GM23338 (cell line): ENCODE measurements around the gene SAMD13.

ENCODE experiments used
- EZH2 ChIP-seq: fragments of 200-600 bp; sonication (generic); IDR thresholded peaks from one replicate; pipeline ENCODE4 v1.8.0; 2017; ENCODE audit warnings: antibody characterized with exemption, mild to moderate bottlenecking, low read depth; ENCODE audit not compliant: unreplicated experiment
- JUNB ChIP-seq: IDR thresholded peaks from one replicate; pipeline ENCODE4 v1.6.1; 2016; ENCODE audit warnings: antibody characterized with exemption; ENCODE audit not compliant: unreplicated experiment
- NANOG ChIP-seq: IDR thresholded peaks from 2 replicates; pipeline ENCODE4 v1.6.1; 2016; ENCODE audit warnings: antibody characterized with exemption, borderline replicate concordance
- POLR2AphosphoS5 ChIP-seq: IDR thresholded peaks from 2 replicates; pipeline ENCODE4 v1.6.1; 2016; ENCODE audit warnings: antibody characterized with exemption, low read depth
- ZNF114 ChIP-seq: fragments of 250-450 bp; sonication (Bioruptor Pico); IDR thresholded peaks from 2 replicates; pipeline ENCODE4 v1.5.0; 2020; ENCODE audit warnings: mild to moderate bottlenecking, moderate library complexity
- TF ChIP-seq, protein P1 (sequence below), 2 experiments: fragments of 200-600 bp in 1 of 2; sonication (generic) in 1 of 2; conservative IDR thresholded peaks; 2 replicates each; pipeline versions ENCODE4 v1.5.1 to v1.6.1; 2016 to 2017; ENCODE audit warnings: antibody characterized with exemption in 2 of 2, low read depth in 2 of 2, mild to moderate bottlenecking in 2 of 2, moderate library complexity in 1 of 2
- TF ChIP-seq, protein P2 (sequence below): IDR thresholded peaks from one replicate; pipeline ENCODE4 v1.6.1; 2018; ENCODE audit warnings: antibody characterized with exemption; ENCODE audit not compliant: unreplicated experiment

DNA sequence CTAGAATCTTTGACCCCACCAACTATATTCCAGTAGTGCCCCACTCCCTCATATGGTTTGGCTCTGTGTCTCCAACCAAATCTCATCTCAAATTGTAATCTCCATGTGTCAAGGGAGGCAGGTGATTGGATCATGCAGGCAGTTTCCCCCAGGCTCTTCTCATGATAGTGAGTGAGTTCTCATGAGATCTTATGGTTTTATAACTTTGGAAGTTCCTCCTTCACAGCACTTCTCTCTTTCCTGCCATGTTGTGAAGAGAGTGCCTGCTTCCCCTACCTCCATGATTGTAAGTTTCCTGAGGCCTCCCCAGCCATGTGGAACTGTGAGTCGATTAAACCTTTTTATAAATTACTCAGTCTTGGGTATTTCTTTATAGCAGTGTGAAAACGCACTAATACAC is 7.7 kb upstream of the SAMD13 start:
- TF ChIP-seq EZH2, result no peak
- TF ChIP-seq, protein P1, sequence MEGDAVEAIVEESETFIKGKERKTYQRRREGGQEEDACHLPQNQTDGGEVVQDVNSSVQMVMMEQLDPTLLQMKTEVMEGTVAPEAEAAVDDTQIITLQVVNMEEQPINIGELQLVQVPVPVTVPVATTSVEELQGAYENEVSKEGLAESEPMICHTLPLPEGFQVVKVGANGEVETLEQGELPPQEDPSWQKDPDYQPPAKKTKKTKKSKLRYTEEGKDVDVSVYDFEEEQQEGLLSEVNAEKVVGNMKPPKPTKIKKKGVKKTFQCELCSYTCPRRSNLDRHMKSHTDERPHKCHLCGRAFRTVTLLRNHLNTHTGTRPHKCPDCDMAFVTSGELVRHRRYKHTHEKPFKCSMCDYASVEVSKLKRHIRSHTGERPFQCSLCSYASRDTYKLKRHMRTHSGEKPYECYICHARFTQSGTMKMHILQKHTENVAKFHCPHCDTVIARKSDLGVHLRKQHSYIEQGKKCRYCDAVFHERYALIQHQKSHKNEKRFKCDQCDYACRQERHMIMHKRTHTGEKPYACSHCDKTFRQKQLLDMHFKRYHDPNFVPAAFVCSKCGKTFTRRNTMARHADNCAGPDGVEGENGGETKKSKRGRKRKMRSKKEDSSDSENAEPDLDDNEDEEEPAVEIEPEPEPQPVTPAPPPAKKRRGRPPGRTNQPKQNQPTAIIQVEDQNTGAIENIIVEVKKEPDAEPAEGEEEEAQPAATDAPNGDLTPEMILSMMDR (conservative IDR thresholded peaks at IDR 0.05; ENCODE audit: low read depth in 2 of 2), result no peak
- no peak for TF ChIP-seq ZNF114 (CRISPR knock-in tag)
- TF ChIP-seq, protein P2, sequence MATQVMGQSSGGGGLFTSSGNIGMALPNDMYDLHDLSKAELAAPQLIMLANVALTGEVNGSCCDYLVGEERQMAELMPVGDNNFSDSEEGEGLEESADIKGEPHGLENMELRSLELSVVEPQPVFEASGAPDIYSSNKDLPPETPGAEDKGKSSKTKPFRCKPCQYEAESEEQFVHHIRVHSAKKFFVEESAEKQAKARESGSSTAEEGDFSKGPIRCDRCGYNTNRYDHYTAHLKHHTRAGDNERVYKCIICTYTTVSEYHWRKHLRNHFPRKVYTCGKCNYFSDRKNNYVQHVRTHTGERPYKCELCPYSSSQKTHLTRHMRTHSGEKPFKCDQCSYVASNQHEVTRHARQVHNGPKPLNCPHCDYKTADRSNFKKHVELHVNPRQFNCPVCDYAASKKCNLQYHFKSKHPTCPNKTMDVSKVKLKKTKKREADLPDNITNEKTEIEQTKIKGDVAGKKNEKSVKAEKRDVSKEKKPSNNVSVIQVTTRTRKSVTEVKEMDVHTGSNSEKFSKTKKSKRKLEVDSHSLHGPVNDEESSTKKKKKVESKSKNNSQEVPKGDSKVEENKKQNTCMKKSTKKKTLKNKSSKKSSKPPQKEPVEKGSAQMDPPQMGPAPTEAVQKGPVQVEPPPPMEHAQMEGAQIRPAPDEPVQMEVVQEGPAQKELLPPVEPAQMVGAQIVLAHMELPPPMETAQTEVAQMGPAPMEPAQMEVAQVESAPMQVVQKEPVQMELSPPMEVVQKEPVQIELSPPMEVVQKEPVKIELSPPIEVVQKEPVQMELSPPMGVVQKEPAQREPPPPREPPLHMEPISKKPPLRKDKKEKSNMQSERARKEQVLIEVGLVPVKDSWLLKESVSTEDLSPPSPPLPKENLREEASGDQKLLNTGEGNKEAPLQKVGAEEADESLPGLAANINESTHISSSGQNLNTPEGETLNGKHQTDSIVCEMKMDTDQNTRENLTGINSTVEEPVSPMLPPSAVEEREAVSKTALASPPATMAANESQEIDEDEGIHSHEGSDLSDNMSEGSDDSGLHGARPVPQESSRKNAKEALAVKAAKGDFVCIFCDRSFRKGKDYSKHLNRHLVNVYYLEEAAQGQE, result no peak
- TF ChIP-seq POLR2AphosphoS5, result no peak
- TF ChIP-seq JUNB, result no peak
- no peak for TF ChIP-seq NANOG
